ENCODE measurements around the gene CPM. TPM values are rescaled to one million over a fixed set of nuclear protein-coding genes. Genes with fewer than 3 reads are reported as not detected.

CPM gene
- total RNA-seq, 1 experiment from 2014 or later = 4.2 TPM

GRCh38 chr12:68846811-68847210 is 86.2 kb downstream of the CPM start:
- Histone ChIP-seq H3K27ac (no peak overlapping the region), H4K20me1 (ENCODE audit: insufficient read depth) (no peaks in the 10 kb centered on the region), H3K79me2 (ENCODE audit: low read depth) (no peaks in the 10 kb centered on the region), H3K9me3 (ENCODE audit: insufficient read depth, low read depth) (no peaks in the 10 kb centered on the region), H3K27me3 (ENCODE audit: insufficient read depth, low read depth) (no peaks in the 10 kb centered on the region), H2AFZ (no peak overlapping the region), H3K36me3 (ENCODE audit: low read depth) (peaks cover 3% of the 10 kb centered on the region; the same call in 1 of the 2 replicates), H3K4me3 (no peak overlapping the region), H3K4me2 (no peak overlapping the region), H3K4me1 (replicated peaks; ENCODE audit: insufficient read depth) (no peaks in the 10 kb centered on the region), H3F3A (ENCODE audit: insufficient read depth, low read depth) (0 out of 2 replicates have a peak, but pooled peaks cover 8% of the 10 kb centered on the region), H3K9me2 (ENCODE audit: insufficient read depth) (no peaks in the 10 kb centered on the region)
- intact Hi-C loops (cut with micrococcal nuclease; ENCODE audit: unreplicated experiment) = no loop called here
- POLR2A ChIA-PET (ENCODE audit: unreplicated experiment) = interaction anchor here (0.6 kb wide), 1 partner anchor 845 kb away, joined by 4 read pairs; no protein-coding TSS in a partner anchor
- no TSS peak for BruUV-seq (replicated peaks)
- CTCF ChIA-PET = no interaction called here
- no peak for DNase-seq
- TF ChIP-seq CTCF (conservative IDR thresholded peaks at IDR 0.05) (no peak), EZH2 (IDR thresholded peaks at IDR 0.05; ENCODE audit: low read depth) (no peak)

- Histone ChIP-seq H3K9me3 (ENCODE audit: insufficient read depth, low read depth) (no peaks in the 10 kb centered on the region), H3K4me1 (replicated peaks; ENCODE audit: insufficient read depth) (no peaks in the 10 kb centered on the region), H3K27ac (no peak overlapping the region), H4K20me1 (ENCODE audit: insufficient read depth) (no peaks in the 10 kb centered on the region), H2AFZ (no peak overlapping the region), H3K36me3 (ENCODE audit: low read depth) (peaks cover 13% of the 10 kb centered on the region; the same call in 1 of the 2 replicates), H3F3A (ENCODE audit: insufficient read depth, low read depth) (0 out of 2 replicates have a peak, but pooled peaks cover 8% of the 10 kb centered on the region), H3K4me2 (no peak overlapping the region), H3K27me3 (ENCODE audit: insufficient read depth, low read depth) (no peaks in the 10 kb centered on the region), H3K9me2 (ENCODE audit: insufficient read depth) (no peaks in the 10 kb centered on the region), H3K79me2 (ENCODE audit: low read depth) (no peaks in the 10 kb centered on the region), H3K4me3 (no peak overlapping the region)
- TF ChIP-seq CTCF (conservative IDR thresholded peaks at IDR 0.05) = no peak
- TF ChIP-seq EZH2 (IDR thresholded peaks at IDR 0.05; ENCODE audit: low read depth) = no peak
- DNase-seq = no peak
- intact Hi-C loops (cut with micrococcal nuclease; ENCODE audit: unreplicated experiment) = no loop called here
- CTCF ChIA-PET = no interaction called here
- POLR2A ChIA-PET (ENCODE audit: unreplicated experiment) = no interaction called here
- no TSS peak for BruUV-seq (replicated peaks)
These were observed 87.9 kb downstream of the CPM start for GRCh38 chr12:68844788-68845695.

GRCh38 chr12:68844318-68844745 is 88.6 kb downstream of the CPM start:
- Histone ChIP-seq H3K4me3 (no peak overlapping the region), H3K9me2 (ENCODE audit: insufficient read depth) (no peaks in the 10 kb centered on the region), H3K4me2 (no peak overlapping the region), H2AFZ (no peak overlapping the region), H3K36me3 (ENCODE audit: low read depth) (peaks cover 19% of the 10 kb centered on the region; the same call in 1 of the 2 replicates), H4K20me1 (ENCODE audit: insufficient read depth) (no peaks in the 10 kb centered on the region), H3K27me3 (ENCODE audit: insufficient read depth, low read depth) (no peaks in the 10 kb centered on the region), H3F3A (ENCODE audit: insufficient read depth, low read depth) (0 out of 2 replicates have a peak, but pooled peaks cover 8% of the 10 kb centered on the region), H3K79me2 (ENCODE audit: low read depth) (no peaks in the 10 kb centered on the region), H3K4me1 (replicated peaks; ENCODE audit: insufficient read depth) (no peaks in the 10 kb centered on the region), H3K9me3 (ENCODE audit: insufficient read depth, low read depth) (no peaks in the 10 kb centered on the region), H3K27ac (no peak overlapping the region)
- BruUV-seq (replicated peaks) = no TSS peak
- ChIA-PET POLR2A (ENCODE audit: unreplicated experiment) (no interaction called here), CTCF (no interaction called here)
- DNase-seq = no peak
- intact Hi-C loops (cut with micrococcal nuclease; ENCODE audit: unreplicated experiment) = no loop called here
- TF ChIP-seq EZH2 (IDR thresholded peaks at IDR 0.05; ENCODE audit: low read depth) = no peak
- TF ChIP-seq CTCF (conservative IDR thresholded peaks at IDR 0.05) = no peak
